Kidney epithelial cell (primary cell): Measurements from ENCODE around the gene OTOP1. TPM values are rescaled to one million over a fixed set of nuclear protein-coding genes. Genes with fewer than 3 reads are reported as not detected.
"Not testable (repeated sequence)": the region's sequence is repeated elsewhere in the genome, so short reads cannot be mapped to it uniquely, and the experiment has no call there.

Experiments used
- DNase-seq: peaks from one replicate; pipeline ENCODE4 v3.0.0-alpha.2; 2010; ENCODE audit warnings: low read depth
- H3K27me3 ChIP-seq: 2 replicates; pipeline ENCODE4 v1.6.0; 2011; ENCODE audit warnings: low read length; ENCODE audit not compliant: control insufficient read depth, insufficient read depth
- H3K36me3 ChIP-seq: 2 replicates; pipeline ENCODE4 v1.5.1; 2011; ENCODE audit warnings: low read length; ENCODE audit not compliant: control insufficient read depth, insufficient read depth
- H3K4me3 ChIP-seq: 2 replicates; pipeline ENCODE4 v1.5.1; 2011; ENCODE audit warnings: low read depth, mild to moderate bottlenecking, control low read depth, low read length
- total RNA-seq: library from RNA; depleted of rRNA; stranded (reverse); fragments of >200 nt; gene quantifications from 2 replicates; pipeline ENCODE4 v1.2.3, GENCODE V29; 2015
- TF ChIP-seq, protein P1 (sequence below): IDR thresholded peaks from 2 replicates; pipeline ENCODE4 v1.5.1; 2011; ENCODE audit warnings: mild to moderate bottlenecking, moderate library complexity, low read length, control low read depth, inconsistent platforms; ENCODE audit not compliant: insufficient read depth, poor library complexity, severe bottlenecking

Gene OTOP1
- total RNA-seq, 1 donor from 2014 or later: not detected

DNA sequence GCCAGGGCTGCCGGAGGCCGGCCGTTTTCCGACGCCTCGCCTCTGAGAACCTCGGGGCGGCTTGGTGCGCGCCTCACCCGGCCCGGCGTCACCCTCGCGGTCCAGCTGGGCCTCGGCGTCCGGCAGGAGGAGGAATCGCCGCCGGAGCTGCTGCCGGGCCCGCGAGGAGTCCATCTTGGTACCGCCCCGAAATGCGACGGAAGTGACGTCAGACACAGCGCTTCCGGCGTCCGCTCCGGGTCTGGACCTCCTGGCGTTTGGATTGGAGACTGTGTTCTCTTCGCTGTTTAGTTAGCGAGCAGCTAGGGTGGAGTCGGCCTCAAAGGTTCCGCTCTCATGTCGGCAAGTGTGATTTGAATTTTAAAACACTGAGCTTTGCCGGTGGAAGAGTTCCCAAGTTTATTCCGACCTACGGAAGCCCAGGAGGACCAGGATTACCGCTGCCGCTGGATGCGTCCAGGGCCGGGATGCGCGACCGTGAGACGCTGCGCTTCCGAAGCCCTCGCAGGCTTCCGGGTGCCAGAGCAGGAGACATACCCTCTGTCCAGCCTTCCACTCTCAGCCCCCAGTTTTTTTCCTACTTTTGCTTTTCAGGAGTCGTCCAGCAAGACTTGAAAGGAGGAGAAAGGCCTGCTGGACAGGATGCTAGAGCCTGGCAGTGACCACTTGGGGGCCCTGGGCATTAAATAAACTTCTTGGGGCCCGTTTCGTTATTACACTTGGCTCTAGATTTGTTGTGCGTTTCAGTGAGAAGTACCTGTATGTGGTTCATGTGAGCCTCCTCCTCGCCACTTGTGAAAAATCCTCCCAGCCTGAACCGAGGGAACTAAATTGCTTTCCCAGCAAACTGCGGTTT lies 21.5 kb upstream of the OTOP1 start, which contains the start of gene TMEM128:
TMEM128 (minus strand) TSS at position 195 of the 856 bp plus-strand sequence; CDS start at position 174, 21 bp downstream.
- Histone ChIP-seq H3K4me3 (peak within 1 kb of the TSS; percentile 83), H3K27me3 (no peaks in the 10 kb centered on the region), H3K36me3 (no peaks in the 10 kb centered on the region)
- peak; percentile 58 for DNase-seq
- TF ChIP-seq, protein P1, sequence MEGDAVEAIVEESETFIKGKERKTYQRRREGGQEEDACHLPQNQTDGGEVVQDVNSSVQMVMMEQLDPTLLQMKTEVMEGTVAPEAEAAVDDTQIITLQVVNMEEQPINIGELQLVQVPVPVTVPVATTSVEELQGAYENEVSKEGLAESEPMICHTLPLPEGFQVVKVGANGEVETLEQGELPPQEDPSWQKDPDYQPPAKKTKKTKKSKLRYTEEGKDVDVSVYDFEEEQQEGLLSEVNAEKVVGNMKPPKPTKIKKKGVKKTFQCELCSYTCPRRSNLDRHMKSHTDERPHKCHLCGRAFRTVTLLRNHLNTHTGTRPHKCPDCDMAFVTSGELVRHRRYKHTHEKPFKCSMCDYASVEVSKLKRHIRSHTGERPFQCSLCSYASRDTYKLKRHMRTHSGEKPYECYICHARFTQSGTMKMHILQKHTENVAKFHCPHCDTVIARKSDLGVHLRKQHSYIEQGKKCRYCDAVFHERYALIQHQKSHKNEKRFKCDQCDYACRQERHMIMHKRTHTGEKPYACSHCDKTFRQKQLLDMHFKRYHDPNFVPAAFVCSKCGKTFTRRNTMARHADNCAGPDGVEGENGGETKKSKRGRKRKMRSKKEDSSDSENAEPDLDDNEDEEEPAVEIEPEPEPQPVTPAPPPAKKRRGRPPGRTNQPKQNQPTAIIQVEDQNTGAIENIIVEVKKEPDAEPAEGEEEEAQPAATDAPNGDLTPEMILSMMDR: peak; percentile 45

DNA sequence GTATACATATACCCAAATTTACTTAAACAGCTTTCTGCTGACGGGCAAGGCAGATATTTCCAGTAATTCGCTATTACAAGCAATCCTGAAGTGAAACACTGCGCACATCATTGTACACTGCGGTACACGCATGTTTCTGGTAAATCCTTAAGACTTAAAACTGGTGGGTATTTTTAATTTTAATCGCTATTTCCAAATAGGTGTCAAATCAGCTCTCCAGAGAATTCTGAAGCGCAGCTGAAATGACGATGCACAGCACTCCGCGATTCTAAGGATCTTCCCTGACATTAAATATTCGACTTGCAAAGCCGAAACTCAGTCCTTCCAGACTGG lies 20.9 kb upstream of the OTOP1 start:
- DNase-seq: no peak
- TF ChIP-seq, protein P1: no peak
- H3K36me3 ChIP-seq: no peaks in the 10 kb centered on the region
- H3K27me3 ChIP-seq: no peaks in the 10 kb centered on the region
- H3K4me3 ChIP-seq: peak overlapping the region; percentile 83

DNA sequence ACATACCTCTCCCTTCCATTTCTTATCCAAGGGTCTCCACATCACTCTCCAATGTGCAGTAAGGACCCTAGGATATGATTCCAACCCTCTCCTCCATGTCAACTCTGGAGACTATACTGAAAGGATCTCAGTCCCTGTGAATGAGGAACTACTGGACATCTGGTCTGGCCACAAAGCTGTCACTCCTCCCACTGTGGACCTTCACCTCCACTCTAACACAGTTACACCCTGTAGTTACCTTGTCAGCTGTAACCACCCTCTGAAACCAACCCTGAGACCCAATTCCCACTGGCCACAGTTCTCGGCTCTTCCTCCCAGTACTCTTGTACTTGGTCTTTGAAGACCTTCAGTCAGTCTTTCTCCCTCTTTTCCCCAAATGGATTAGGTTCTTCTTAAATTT lies 18.4 kb upstream of the OTOP1 start:
- Histone ChIP-seq H3K36me3 (no peaks in the 10 kb centered on the region), H3K4me3 (no peak overlapping the region), H3K27me3 (no peaks in the 10 kb centered on the region)
- no peak for DNase-seq
- TF ChIP-seq, protein P1: no peak

DNA sequence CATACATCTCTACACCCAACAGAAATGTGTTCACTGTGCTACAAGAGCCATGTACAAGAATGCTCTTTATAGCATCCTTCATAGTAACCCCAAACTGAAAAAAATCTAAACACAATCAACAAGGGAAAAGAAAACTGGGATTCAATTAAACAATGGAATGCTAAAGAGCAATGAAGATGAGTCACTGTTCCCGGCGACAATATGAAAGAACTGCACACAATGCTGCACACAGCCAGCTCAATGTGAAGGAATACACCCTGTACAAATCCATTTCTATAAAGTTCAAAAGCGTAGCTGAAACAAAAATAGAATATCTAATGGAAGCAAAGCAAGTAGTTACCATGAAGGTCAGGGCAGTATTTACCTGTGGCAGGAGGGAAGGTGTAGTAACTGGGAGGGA lies 12.8 kb upstream of the OTOP1 start:
- not testable (repeated sequence) for DNase-seq, H3K36me3 ChIP-seq, H3K27me3 ChIP-seq, H3K4me3 ChIP-seq

DNA sequence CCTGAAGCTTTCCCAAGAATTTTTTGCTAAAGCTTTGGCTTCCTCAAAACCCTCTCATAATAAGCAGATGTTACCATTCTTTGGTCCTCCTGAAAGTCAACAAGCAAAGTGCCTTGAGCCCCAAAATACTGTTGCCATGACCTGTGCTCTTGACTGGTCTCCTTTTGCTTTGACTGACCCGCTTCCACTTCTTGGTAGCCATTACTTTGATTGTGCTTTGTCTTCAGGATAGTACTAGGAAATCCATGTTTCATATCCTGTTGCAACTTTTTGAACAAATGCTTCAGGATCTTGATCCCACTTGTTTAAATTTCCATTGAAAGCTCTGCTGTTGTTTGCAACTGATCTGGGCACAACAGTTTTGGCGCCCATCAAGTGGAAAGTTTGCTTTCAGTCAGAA lies 6.9 kb upstream of the OTOP1 start:
- TF ChIP-seq, protein P1: no peak
- Histone ChIP-seq H3K36me3 (no peaks in the 10 kb centered on the region), H3K4me3 (no peak overlapping the region), H3K27me3 (peaks cover 5% of the 10 kb centered on the region)
- no peak for DNase-seq

DNA sequence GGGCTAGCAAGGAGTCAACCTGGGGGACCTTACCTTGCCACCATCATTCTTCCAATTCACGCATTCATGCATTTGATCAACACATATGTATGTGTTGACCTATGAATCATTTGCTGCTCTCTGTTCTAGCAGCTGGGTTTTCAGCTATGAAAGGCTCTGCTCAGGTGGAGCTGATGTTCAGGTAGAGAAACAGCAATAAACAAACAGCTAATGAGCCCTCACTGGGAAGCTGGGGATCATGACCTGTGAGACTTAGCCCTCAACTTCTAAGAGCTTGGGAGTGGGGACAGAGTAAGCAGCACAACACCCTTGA lies 1.6 kb upstream of the OTOP1 start:
- peaks cover 41% of the 10 kb centered on the region for H3K27me3 ChIP-seq
- TF ChIP-seq, protein P1: no peak
- DNase-seq: no peak
- H3K36me3 ChIP-seq: no peaks in the 10 kb centered on the region
- no peak overlapping the region for H3K4me3 ChIP-seq
